GM23248 (cell line): Measurements from ENCODE around the gene NFE2.

ENCODE experiments used
- EZH2 ChIP-seq: fragments of 200-600 bp; sonication (generic); IDR thresholded peaks from 2 replicates; pipeline ENCODE4 v1.6.1; 2018; ENCODE audit warnings: antibody characterized with exemption, mild to moderate bottlenecking; ENCODE audit not compliant: insufficient read depth, poor library complexity, severe bottlenecking
- EZH2phosphoT487 ChIP-seq: fragments of 200-600 bp; sonication (generic); IDR thresholded peaks from 2 replicates; pipeline ENCODE4 v1.6.1; 2018; ENCODE audit warnings: antibody characterized with exemption, moderate library complexity, mild to moderate bottlenecking, low read depth; ENCODE audit not compliant: insufficient read depth

- no peak for TF ChIP-seq EZH2phosphoT487
- no peak for TF ChIP-seq EZH2
Observed at GRCh38 chr12:54276368-54276767, 24.4 kb downstream of the NFE2 start.
